ENCODE results near the gene ABR.
"Not testable (repeated sequence)": the region's sequence is repeated elsewhere in the genome, so short reads cannot be mapped to it uniquely, and the experiment has no call there.

Gene ABR

DNA sequence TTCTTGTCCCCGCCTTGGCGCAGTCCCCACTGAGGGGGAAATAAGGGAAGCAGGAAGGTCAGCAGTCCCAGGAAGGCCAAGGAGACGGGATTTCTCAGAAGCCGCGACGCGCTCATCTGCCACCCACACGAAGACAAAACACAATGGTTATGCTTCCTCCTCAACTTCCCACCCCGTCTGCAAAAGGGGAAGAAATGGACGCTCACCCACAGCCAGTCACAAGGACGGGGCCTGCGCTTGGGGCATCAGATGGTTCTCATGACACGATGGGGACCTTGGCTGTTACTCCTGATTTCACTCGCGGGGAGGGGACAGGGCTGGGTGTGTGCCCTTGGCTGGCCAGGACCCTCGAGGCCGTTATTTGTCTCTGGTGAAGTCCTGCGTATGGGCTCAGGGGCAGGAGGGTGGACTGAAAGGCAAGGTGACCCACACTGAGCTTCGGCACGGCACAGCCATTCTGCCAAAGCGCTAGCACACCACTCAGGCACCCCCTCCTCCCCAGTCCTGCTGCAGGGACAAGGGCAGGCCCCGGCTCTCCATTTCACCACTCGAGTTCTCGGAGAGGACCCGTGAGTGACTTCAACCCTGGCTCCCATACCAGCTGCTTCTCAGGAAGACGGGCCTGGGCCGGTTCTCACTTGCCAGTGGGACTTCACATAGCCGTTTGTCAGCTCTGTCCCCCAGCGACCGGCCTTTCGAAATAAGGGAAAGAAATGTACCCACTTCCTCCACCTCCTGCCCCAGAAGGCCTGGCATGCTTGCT is 84.5 kb downstream of the ABR start:
- no peak for DNase-seq (ENCODE audit: low spot score)

- DNase-seq (ENCODE audit: low spot score), result no peak
Observed at GRCh38 chr17:1094591-1094990, 85.2 kb downstream of the ABR start.

DNA sequence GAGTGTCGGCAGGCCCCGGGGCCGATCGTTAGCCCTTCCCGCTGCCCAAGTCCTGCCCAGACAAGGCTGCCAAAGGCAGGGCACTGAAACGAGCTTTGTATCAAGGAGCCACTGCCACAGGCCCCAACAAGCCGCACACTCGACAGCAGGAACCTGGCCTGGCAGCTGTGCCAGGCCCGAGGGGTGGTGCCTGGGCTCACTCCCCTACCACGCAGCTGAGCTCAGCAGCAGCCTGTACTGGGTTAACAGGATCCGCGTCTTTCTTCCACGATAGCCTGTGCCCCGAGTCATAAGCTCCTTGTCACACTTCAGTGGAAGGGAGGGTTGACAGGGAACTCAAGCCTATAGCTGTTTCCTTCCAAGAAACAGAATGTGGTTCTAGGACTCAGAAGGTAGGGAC is 87.9 kb downstream of the ABR start:
- DNase-seq (ENCODE audit: low spot score), result no peak

GRCh38 chr17:1091190-1091534 is 88.6 kb downstream of the ABR start:
- DNase-seq (ENCODE audit: low spot score), result no peak

- no peak for DNase-seq (ENCODE audit: low spot score)
Observed at GRCh38 chr17:1090465-1091189, 89.2 kb downstream of the ABR start.

GRCh38 chr17:1089915-1090314 is 89.9 kb downstream of the ABR start:
- DNase-seq (ENCODE audit: low spot score), result no peak

DNA sequence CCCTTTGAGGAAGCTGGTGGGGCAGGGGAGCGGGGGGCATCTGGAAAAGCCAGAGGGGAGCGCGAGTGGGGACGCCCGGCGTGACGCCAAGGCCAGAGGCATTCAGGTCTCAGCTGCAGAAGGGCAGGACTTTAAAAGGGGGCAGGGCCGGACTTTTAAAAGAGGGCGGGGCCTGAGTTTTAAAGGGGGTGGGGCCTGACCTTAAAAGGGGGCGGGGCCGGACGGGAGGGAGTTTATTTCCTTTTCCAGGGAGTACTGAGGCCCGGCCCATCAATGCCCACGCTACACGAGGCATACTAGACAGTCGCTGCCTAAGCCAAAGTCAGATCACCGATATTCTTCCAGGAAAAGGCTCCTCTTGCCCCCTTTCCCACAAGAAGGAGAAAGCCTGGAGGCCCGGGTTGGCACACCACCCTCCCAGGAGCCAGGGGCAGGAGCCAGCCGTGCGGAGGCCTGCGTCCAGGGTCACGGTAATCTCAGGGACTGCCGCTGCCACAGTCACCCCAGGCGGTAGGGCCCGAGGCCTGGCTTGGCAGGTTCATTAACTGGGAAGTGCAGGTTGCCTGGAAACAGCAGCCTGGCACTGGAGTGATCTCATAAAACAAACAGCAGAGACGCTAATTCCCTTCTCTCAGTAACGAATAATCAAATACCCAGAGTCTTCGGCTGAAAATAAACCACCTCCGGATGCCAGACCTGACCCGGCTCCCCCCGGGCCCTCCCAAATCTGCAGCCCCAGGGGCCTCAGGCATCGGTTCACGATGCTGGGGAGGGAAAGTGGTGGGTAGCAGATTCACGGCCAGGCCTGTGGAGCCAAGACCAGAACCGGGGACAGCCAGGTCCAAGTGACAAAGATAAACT is 92.2 kb downstream of the ABR start:
- no peak for DNase-seq (ENCODE audit: low spot score)

DNA sequence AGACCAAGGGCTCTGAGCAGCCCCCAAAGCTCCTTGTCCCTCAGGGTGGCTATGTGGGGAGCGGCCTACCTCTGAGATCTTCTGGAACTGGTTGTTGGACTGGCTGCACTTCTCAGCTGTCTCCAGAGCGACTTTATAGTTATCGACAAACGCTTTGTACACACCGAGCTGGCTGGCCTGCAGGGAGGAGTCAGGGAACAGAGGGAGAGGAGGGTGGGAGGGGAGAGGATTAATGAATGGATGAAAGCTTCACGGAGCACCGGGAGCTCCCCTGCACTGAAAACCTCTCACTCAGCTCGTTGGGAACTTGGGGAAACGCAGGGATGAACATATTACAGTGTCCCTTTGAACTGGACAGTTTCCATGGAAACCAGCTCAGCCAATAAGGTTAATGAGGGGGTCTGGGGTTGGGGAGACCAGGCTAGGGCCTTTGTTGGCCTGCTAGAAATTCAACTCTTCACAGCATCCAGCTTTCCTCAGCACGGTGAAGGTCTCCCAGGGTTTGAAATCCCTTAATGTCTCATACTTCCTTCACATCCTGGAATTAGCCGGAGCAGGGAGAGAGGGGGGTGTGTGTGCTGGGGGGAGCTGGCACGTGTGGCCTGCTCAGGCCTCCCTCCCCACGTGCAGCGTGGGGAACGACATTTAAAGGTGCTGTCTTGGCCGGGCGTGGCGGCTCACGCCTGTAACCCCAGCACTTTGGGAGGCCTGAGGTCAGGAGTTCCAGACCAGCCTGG is 96.2 kb downstream of the ABR start:
- DNase-seq (ENCODE audit: low spot score), result no peak

GRCh38 chr17:1082579-1082978 is 97.2 kb downstream of the ABR start:
- DNase-seq (ENCODE audit: low spot score), result no peak

DNA sequence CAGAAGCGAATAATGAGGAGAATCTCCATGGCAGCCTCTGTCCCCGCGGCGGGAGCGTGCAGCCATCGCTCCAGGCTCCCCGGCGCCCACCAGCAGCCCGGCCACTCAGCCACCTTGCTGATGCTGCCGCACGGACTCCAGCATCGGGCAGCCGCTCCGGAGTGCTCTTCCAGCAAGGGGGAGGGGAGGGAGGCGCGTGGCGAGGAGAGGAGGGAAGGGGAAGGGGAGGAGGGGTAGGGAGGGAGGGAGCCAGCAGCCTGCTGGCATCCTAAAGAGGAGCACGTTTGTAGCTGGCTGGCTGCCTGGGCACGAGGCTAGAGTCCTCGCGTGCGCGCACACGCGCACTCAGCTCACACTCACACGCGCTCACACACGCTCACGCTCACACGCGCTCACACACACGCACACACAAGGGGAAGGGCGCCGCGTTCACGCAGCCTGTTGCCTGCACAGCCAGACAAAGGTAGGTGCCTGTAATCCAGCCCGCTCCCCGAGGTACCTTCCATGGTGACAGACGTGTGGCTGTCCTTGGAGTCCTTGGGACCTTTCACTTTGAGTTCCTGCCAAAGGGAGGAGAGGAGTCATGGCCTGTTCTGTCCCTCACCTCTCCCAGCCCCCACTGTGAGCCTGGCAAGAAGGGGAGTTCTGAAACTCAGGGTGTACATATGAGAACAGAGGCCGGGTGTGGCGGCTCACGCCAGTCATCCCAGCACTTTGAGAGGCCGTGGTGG is 100.8 kb downstream of the ABR start:
- no peak for DNase-seq (ENCODE audit: low spot score)

- DNase-seq (ENCODE audit: low spot score), result no peak
Observed at GRCh38 chr17:1077986-1078711, 101.6 kb downstream of the ABR start.

DNA sequence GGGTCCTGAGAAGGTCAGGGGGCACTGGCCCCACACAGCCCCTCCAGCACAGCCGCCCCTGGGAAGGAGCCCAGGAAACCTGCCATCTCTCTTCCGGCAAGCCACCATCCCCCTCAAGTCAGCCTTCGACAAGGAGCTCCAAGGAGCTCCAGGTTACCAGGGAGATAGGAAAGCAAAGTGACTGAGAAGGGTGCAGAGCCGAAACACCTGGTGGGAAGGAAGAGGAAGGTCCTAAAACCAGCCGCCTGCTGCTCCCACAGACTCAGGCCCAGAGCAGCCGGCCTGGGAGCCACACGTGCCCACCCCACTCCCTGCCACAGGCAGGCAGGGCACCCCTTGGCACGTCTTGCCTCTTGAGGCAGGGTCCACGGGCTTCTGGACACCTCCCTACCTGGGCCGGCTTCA is 102.2 kb downstream of the ABR start:
- DNase-seq (ENCODE audit: low spot score), result no peak

DNA sequence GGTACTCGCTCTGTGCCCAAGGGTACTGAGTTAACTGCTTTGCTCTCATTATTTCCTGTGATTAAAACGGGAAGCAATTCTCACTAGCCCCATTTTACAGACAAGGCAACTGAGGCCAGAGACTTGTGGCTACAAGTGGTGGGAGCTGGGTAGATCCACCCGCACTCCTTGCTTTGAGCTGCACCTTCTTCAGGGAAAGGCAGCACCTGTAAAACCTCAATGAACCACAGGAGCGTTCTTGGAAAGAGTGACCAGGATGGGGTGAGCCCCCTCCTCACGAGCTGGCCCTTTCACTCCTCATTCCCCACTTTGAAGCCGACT is 102.8 kb downstream of the ABR start:
- DNase-seq (ENCODE audit: low spot score), result no peak

GRCh38 chr17:1076299-1076981 is 103.3 kb downstream of the ABR start:
- no peak for DNase-seq (ENCODE audit: low spot score)

DNA sequence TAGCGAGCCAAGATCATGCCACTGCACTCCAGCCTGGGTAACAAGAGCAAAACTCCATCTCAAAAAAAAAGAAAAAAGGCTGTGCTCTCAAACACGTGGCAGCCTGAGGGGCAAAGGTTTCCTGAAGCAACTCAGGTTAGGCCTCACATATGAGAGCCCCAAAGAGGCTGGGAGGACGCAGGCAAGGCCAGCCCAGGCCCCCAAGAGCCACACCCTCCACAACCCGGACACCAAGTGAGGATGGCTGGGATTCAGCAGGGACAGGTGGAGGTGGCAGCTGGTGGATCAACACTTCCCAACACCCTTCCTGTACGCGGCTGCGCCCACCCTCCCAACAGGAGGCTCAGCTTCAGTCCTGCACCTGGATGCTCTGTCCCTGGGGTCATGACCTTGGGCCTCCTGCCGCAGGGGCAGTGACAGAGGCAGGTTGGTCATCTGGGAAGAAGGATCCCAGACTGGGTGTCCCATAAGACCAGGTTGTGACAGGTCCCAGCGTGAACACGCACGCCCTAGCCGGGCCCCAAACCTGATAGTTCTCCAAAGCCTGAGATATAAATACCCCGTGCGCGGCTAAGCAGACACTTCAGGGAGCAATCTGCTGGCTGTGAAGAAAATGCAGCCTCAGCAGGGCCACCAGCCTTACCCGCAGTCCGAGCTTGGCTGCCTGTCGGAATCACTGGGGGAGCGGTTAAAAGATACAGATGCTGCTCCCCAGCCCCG is 104.7 kb downstream of the ABR start:
- no peak for DNase-seq (ENCODE audit: low spot score)

GRCh38 chr17:1073963-1074625 is 105.7 kb downstream of the ABR start:
- DNase-seq (ENCODE audit: low spot score), result not testable (repeated sequence)

- DNase-seq (ENCODE audit: low spot score), result no peak
Observed at GRCh38 chr17:1073241-1073962, 106.4 kb downstream of the ABR start.

DNA sequence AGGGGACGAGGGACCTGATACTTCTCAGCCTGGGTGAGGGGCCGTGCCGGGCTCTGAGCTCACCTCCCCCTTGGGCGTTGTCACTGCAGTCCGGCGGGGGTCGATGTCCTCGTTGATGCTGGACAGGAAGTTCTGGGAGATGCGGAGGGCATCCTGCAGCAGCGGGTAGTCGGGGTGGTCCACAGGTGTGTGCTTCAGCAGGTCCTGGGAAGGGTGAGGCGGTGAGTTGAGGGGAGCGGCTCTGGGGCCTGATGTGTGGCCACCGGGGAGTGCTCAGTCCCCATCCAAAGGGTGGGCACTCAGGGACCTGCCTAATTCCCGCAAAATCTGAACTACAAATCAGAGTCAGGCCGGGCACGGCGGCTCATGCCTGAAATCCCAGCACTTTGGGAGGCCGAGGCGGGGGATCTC is 107.2 kb downstream of the ABR start:
- DNase-seq (ENCODE audit: low spot score), result no peak
